ENCODE results near the gene GHRL.

GHRL gene

DNA sequence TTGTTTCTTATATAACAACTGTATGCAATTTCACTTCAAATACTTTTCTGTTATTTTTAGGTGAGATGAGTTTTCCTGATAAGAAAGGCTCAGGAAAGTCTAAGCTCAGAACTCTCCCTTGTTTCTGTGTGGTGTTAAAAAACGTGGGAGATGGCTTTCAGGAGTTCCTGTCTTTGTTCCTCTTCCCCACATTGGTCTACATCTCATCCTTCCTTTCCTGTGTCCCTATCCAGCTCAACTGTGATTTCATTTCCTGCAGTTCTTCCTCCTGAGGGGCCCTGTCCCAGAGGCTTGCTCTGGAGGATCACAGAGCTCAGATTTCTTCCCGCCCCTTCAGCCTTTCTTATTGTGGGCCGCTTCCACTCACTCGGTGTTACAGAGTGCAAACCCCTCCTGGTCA is 17.0 kb upstream of the GHRL start:
- TF ChIP-seq CTCF (conservative IDR thresholded peaks at IDR 0.05; ENCODE audit: low read depth, low read length), result no peak
- Histone ChIP-seq H4K20me1 (ENCODE audit: insufficient read depth) (no peaks in the 10 kb centered on the region), H3K27me3 (ENCODE audit: insufficient read depth, low read depth) (no peaks in the 10 kb centered on the region), H2AFZ (ENCODE audit: low read depth) (no peak overlapping the region), H3K27ac (no peak overlapping the region), H3K4me3 (IDR thresholded peaks at IDR 0.05; ENCODE audit: insufficient read depth, low read depth, low read length) (no peak overlapping the region), H3K4me1 (ENCODE audit: low read depth, poor library complexity, severe bottlenecking) (no peaks in the 10 kb centered on the region), H3K36me3 (ENCODE audit: insufficient read depth) (no peaks in the 10 kb centered on the region), H3K9ac (no peak overlapping the region), H3K4me2 (no peak overlapping the region), H3K79me2 (ENCODE audit: insufficient read depth, low read depth) (no peaks in the 10 kb centered on the region)

- H3K27me3 ChIP-seq (ENCODE audit: insufficient read depth, low read depth), result no peaks in the 10 kb centered on the region
- no peaks in the 10 kb centered on the region for H3K4me1 ChIP-seq (ENCODE audit: low read depth, poor library complexity, severe bottlenecking)
- no peak overlapping the region for H3K9ac ChIP-seq
- H4K20me1 ChIP-seq (ENCODE audit: insufficient read depth), result no peaks in the 10 kb centered on the region
- no peaks in the 10 kb centered on the region for H3K79me2 ChIP-seq (ENCODE audit: insufficient read depth, low read depth)
- H3K27ac ChIP-seq, result no peak overlapping the region
- TF ChIP-seq CTCF (conservative IDR thresholded peaks at IDR 0.05; ENCODE audit: low read depth, low read length), result no peak
- H3K36me3 ChIP-seq (ENCODE audit: insufficient read depth), result no peaks in the 10 kb centered on the region
- no peak overlapping the region for H2AFZ ChIP-seq (ENCODE audit: low read depth)
- no peak overlapping the region for H3K4me3 ChIP-seq (IDR thresholded peaks at IDR 0.05; ENCODE audit: insufficient read depth, low read depth, low read length)
- no peak overlapping the region for H3K4me2 ChIP-seq
Measured at GRCh38 chr3:10308678-10309077, 15.9 kb upstream of the GHRL start.

DNA sequence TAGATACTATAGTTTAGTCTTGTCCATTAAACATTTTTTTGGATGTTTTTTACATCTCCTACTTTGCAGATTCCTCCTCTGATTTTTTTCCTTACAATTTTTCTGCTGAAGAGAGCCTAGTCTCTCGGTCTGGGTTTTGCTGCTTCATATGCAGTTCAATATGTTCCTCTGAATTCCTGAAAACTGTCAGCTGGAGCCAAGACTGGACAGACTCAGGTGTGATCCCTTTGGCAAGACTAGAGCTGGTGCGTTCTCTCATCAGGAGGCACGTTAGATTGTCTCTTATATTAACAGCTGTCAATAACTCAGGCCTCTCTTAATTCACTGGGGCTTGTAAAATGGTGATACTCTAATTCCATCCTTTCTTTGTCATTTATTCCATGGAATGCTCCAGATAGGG is 13.4 kb upstream of the GHRL start:
- H3K9ac ChIP-seq, result no peak overlapping the region
- H3K36me3 ChIP-seq (ENCODE audit: insufficient read depth), result no peaks in the 10 kb centered on the region
- H3K27me3 ChIP-seq (ENCODE audit: insufficient read depth, low read depth), result no peaks in the 10 kb centered on the region
- H3K4me2 ChIP-seq, result no peak overlapping the region
- H3K4me3 ChIP-seq (IDR thresholded peaks at IDR 0.05; ENCODE audit: insufficient read depth, low read depth, low read length), result no peak overlapping the region
- H4K20me1 ChIP-seq (ENCODE audit: insufficient read depth), result no peaks in the 10 kb centered on the region
- no peak overlapping the region for H3K27ac ChIP-seq
- TF ChIP-seq CTCF (conservative IDR thresholded peaks at IDR 0.05; ENCODE audit: low read depth, low read length), result no peak
- H3K4me1 ChIP-seq (ENCODE audit: low read depth, poor library complexity, severe bottlenecking), result no peaks in the 10 kb centered on the region
- H3K79me2 ChIP-seq (ENCODE audit: insufficient read depth, low read depth), result no peaks in the 10 kb centered on the region
- H2AFZ ChIP-seq (ENCODE audit: low read depth), result no peak overlapping the region

DNA sequence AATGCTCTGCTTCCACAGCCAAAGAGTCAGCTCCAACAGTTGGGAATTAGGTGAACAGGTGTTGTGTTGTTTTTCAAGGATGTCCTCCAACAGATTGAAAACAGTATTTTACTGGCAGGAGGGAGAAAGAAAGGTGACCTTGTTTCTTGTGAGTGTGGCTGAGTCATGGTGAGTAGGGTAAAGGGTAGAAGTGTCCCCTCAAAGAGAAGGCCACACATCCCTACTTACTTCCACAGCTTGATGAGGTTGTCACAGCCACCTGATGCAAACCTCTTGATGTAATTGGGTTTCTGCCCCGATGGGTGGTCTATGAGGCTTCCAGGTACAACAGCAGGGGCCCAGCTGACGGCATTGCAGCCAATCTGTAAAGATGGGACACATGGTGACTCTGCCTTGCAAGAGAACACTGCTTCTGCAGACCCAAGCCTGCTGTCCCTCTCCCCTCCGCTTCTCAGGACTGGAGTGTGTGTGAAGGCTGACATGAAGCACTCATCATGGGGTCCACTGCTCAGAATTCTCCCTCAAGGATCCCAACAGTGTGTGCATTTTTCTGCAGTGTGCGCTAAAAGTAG is 12.7 kb upstream of the GHRL start:
- TF ChIP-seq CTCF (conservative IDR thresholded peaks at IDR 0.05; ENCODE audit: low read depth, low read length), result no peak
- Histone ChIP-seq H3K27me3 (ENCODE audit: insufficient read depth, low read depth) (no peaks in the 10 kb centered on the region), H3K36me3 (ENCODE audit: insufficient read depth) (no peaks in the 10 kb centered on the region), H3K4me1 (ENCODE audit: low read depth, poor library complexity, severe bottlenecking) (no peaks in the 10 kb centered on the region), H3K9ac (no peak overlapping the region), H3K79me2 (ENCODE audit: insufficient read depth, low read depth) (no peaks in the 10 kb centered on the region), H3K4me3 (IDR thresholded peaks at IDR 0.05; ENCODE audit: insufficient read depth, low read depth, low read length) (no peak overlapping the region), H3K4me2 (no peak overlapping the region), H2AFZ (ENCODE audit: low read depth) (no peak overlapping the region), H3K27ac (no peak overlapping the region), H4K20me1 (ENCODE audit: insufficient read depth) (no peaks in the 10 kb centered on the region)

Data from KMS-11 (cell line).